ENCODE results near the gene L3MBTL4.

DNA sequence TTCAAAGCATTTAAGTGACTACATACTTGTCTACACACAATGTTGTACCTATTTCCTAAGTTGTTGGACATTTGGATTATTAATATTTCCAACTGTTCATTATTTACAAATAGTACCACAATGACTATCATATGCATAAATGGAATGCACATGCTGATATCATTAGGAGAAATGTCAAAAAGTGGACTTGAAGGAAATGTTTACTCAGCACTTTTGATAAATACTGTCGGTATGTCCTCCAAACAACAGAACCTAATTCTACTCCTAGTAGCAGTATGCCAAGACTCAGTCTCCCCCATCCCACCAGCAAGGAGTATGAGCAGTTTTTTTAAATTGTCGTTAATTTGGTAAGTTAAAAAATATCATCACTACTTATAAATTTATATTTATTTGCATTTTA lies 116.8 kb downstream of the L3MBTL4 start:
- TF ChIP-seq, protein P1, sequence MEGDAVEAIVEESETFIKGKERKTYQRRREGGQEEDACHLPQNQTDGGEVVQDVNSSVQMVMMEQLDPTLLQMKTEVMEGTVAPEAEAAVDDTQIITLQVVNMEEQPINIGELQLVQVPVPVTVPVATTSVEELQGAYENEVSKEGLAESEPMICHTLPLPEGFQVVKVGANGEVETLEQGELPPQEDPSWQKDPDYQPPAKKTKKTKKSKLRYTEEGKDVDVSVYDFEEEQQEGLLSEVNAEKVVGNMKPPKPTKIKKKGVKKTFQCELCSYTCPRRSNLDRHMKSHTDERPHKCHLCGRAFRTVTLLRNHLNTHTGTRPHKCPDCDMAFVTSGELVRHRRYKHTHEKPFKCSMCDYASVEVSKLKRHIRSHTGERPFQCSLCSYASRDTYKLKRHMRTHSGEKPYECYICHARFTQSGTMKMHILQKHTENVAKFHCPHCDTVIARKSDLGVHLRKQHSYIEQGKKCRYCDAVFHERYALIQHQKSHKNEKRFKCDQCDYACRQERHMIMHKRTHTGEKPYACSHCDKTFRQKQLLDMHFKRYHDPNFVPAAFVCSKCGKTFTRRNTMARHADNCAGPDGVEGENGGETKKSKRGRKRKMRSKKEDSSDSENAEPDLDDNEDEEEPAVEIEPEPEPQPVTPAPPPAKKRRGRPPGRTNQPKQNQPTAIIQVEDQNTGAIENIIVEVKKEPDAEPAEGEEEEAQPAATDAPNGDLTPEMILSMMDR (IDR thresholded peaks at IDR 0.05): no peak
- no peak for TF ChIP-seq POLR2A (IDR thresholded peaks at IDR 0.05)
- TF ChIP-seq POLR2AphosphoS5 (IDR thresholded peaks at IDR 0.05): no peak

Data from upper lobe of left lung (tissue), 4 donors.